PC-3 (cell line): ENCODE measurements around the gene SIRPG. TPM values are rescaled to one million over a fixed set of nuclear protein-coding genes. Genes with fewer than 3 reads are reported as not detected.
"Not testable (repeated sequence)": the region's sequence is repeated elsewhere in the genome, so short reads cannot be mapped to it uniquely, and the experiment has no call there.

Source experiments
- ATAC-seq: fragments of 200-7000 bp; cut with Tn5 transposase; 2 replicates; pipeline ENCODE4 v1.9.1; 2020; ENCODE audit warnings: mild to moderate bottlenecking, moderate library complexity
- BruUV-seq: library from RNA; stranded (reverse); fragments of 400-500 nt; replicated peaks from 2 replicates; lab custom pipeline; 2021; lab: Mats Ljungman, UMichigan
- CTCF ChIA-PET: fragments of 300-600 bp; sonication (Branson Sonifier 250); formaldehyde crosslinking; loops from one replicate; lab custom pipeline; 2022; ENCODE audit warnings: antibody characterized with exemption; lab: Charles Lee
- POLR2A ChIA-PET: fragments of 300-600 bp; sonication (Branson Sonifier 250); formaldehyde crosslinking; loops from one replicate; lab custom pipeline; 2022; ENCODE audit warnings: antibody characterized with exemption; ENCODE audit not compliant: unreplicated experiment; lab: Charles Lee
- DNase-seq: peaks from one replicate; pipeline ENCODE4 v3.0.0-alpha.2; 2015
- H2AFZ ChIP-seq: fragments of 300-600 bp; sonication (generic); 2 replicates; pipeline ENCODE4 v1.6.0; 2016; ENCODE audit warnings: antibody characterized with exemption, low read length
- H3F3A ChIP-seq: fragments of 300-600 bp; sonication (generic); one replicate; pipeline ENCODE4 v1.6.0; 2017; ENCODE audit warnings: antibody characterized with exemption, low read length, control low read depth, mild to moderate bottlenecking; ENCODE audit not compliant: unreplicated experiment
- H3K27ac ChIP-seq: fragments of 300-600 bp; sonication (generic); 2 replicates; pipeline ENCODE4 v1.5.1; 2016; ENCODE audit warnings: mild to moderate bottlenecking, low read length
- H3K27me3 ChIP-seq: fragments of 300-600 bp; sonication (generic); 2 replicates; pipeline ENCODE4 v1.6.1; 2016; ENCODE audit warnings: low read length, mixed read lengths
- H3K36me3 ChIP-seq: fragments of 300-600 bp; sonication (generic); 2 replicates; pipeline ENCODE4 v1.6.1; 2016; ENCODE audit warnings: low read depth, mixed run types, low read length, mixed read lengths
- H3K4me1 ChIP-seq: fragments of 300-600 bp; sonication (generic); 2 replicates; pipeline ENCODE4 v1.5.1; 2016; ENCODE audit warnings: low read length; ENCODE audit not compliant: insufficient read depth
- H3K4me2 ChIP-seq: fragments of 300-600 bp; sonication (generic); 2 replicates; pipeline ENCODE4 v1.6.0; 2016; ENCODE audit warnings: low read length
- H3K4me3 ChIP-seq: fragments of 300-600 bp; sonication (generic); 2 replicates; pipeline ENCODE4 v1.5.1; 2016; ENCODE audit warnings: mild to moderate bottlenecking, low read length, mixed read lengths
- H3K79me2 ChIP-seq: fragments of 300-600 bp; sonication (generic); 2 replicates; pipeline ENCODE4 v1.6.1; 2017; ENCODE audit warnings: low read length, mixed read lengths
- H3K9ac ChIP-seq: fragments of 300-600 bp; sonication (generic); 2 replicates; pipeline ENCODE4 v1.6.0; 2016; ENCODE audit warnings: mild to moderate bottlenecking, low read length
- H3K9me2 ChIP-seq: fragments of 300-600 bp; sonication (generic); replicated peaks from 2 replicates; pipeline ENCODE4 v1.6.1; 2016; ENCODE audit warnings: mixed run types, low read length, mixed read lengths
- H3K9me3 ChIP-seq: fragments of 300-600 bp; sonication (generic); 2 replicates; pipeline ENCODE4 v1.6.1; 2016; ENCODE audit warnings: low read length, mixed read lengths
- H4K20me1 ChIP-seq: fragments of 300-600 bp; sonication (generic); 2 replicates; pipeline ENCODE4 v1.6.1; 2016; ENCODE audit warnings: low read length, mixed read lengths
- EZH2 ChIP-seq: fragments of 300-600 bp; sonication (generic); IDR thresholded peaks from one replicate; pipeline ENCODE4 v1.6.1; 2017; ENCODE audit warnings: antibody characterized with exemption, mild to moderate bottlenecking, low read length; ENCODE audit not compliant: unreplicated experiment
- EZH2phosphoT487 ChIP-seq: fragments of 300-600 bp; sonication (generic); IDR thresholded peaks from 2 replicates; pipeline ENCODE4 v1.6.1; 2018; ENCODE audit warnings: mild to moderate bottlenecking, antibody characterized with exemption, low read length, borderline replicate concordance
- intact Hi-C: fragments of 100-400 bp; cut with micrococcal nuclease; formaldehyde crosslinking; loops from 2 replicates; pipeline ENCODE4 v1.9.0; 2023
- total RNA-seq: library from RNA; depleted of rRNA; stranded (reverse); fragments of >200 nt; gene quantifications from 2 replicates; pipeline ENCODE4 v1.2.3, GENCODE V29; 2014
- TF ChIP-seq, protein P1 (sequence below): fragments of 300-600 bp; sonication (generic); conservative IDR thresholded peaks from 2 replicates; pipeline ENCODE4 v1.5.1; 2017; ENCODE audit warnings: antibody characterized with exemption, low read depth, mild to moderate bottlenecking, low read length

Gene SIRPG
- total RNA-seq, 1 experiment from 2014 or later: not detected

GRCh38 chr20:1648101-1648500, 9.5 kb downstream of the SIRPG start:
- Histone ChIP-seq H3K9me2 (no peaks in the 10 kb centered on the region), H3K4me1 (0 out of 2 replicates have a peak, but pooled peaks cover 4% of the 10 kb centered on the region), H3K36me3 (no peaks in the 10 kb centered on the region), H3K27me3 (no peaks in the 10 kb centered on the region), H3K9ac (no peak overlapping the region), H3F3A (no peaks in the 10 kb centered on the region), H3K4me2 (no peak overlapping the region), H3K79me2 (no peaks in the 10 kb centered on the region), H3K9me3 (no peaks in the 10 kb centered on the region), H3K27ac (no peak overlapping the region), H3K4me3 (no peak overlapping the region), H2AFZ (no peak overlapping the region), H4K20me1 (no peaks in the 10 kb centered on the region)
- ATAC-seq: no peak
- DNase-seq: no peak
- BruUV-seq: no TSS peak
- ChIA-PET CTCF (no interaction called here), POLR2A (no interaction called here)
- TF ChIP-seq EZH2 (no peak), EZH2phosphoT487 (no peak)
- TF ChIP-seq, protein P1, sequence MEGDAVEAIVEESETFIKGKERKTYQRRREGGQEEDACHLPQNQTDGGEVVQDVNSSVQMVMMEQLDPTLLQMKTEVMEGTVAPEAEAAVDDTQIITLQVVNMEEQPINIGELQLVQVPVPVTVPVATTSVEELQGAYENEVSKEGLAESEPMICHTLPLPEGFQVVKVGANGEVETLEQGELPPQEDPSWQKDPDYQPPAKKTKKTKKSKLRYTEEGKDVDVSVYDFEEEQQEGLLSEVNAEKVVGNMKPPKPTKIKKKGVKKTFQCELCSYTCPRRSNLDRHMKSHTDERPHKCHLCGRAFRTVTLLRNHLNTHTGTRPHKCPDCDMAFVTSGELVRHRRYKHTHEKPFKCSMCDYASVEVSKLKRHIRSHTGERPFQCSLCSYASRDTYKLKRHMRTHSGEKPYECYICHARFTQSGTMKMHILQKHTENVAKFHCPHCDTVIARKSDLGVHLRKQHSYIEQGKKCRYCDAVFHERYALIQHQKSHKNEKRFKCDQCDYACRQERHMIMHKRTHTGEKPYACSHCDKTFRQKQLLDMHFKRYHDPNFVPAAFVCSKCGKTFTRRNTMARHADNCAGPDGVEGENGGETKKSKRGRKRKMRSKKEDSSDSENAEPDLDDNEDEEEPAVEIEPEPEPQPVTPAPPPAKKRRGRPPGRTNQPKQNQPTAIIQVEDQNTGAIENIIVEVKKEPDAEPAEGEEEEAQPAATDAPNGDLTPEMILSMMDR: no peak
- intact Hi-C loops: no loop called here

DNA sequence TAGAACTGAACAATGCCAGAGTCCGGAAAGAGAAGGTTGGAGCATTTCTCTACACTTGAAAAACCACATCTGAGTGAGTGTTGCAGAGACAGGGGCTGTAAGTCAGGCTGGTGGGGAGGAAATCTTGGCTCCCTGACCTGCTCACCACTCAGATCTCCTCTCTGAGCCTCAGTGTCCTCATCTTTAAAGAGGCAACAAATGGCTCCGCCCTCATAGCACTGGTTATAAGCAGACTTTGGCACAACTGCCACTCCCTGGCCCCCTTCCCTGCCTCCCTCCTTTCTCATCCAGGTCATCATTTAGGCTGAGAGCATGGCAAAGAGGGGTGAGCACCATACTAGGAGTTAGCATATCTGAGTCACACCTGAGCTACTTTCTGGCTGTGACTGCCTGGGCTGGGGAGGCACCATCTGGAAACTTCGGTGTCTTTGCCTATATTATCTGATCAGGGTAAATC, 10.6 kb downstream of the SIRPG start:
- CTCF ChIA-PET: no interaction called here
- Histone ChIP-seq H3K27ac (no peak overlapping the region), H3K4me2 (no peak overlapping the region), H3K9ac (no peak overlapping the region), H3K79me2 (no peaks in the 10 kb centered on the region), H3K4me3 (no peak overlapping the region), H4K20me1 (no peaks in the 10 kb centered on the region), H3K4me1 (0 out of 2 replicates have a peak, but pooled peaks cover 4% of the 10 kb centered on the region), H3K36me3 (no peaks in the 10 kb centered on the region), H3K27me3 (no peaks in the 10 kb centered on the region), H2AFZ (no peak overlapping the region), H3F3A (no peaks in the 10 kb centered on the region), H3K9me2 (no peaks in the 10 kb centered on the region), H3K9me3 (no peaks in the 10 kb centered on the region)
- no TSS peak for BruUV-seq
- no peak for TF ChIP-seq EZH2
- TF ChIP-seq EZH2phosphoT487: no peak
- TF ChIP-seq, protein P1: no peak
- ATAC-seq (no peak), DNase-seq (no peak)
- intact Hi-C loops: no loop called here
- POLR2A ChIA-PET: no interaction called here

- TF ChIP-seq EZH2phosphoT487: no peak
- TF ChIP-seq, protein P1: no peak
- TF ChIP-seq EZH2: no peak
- CTCF ChIA-PET: no interaction called here
Observed at GRCh38 chr20:1644101-1644962, 13.2 kb downstream of the SIRPG start.

GRCh38 chr20:1638643-1639042, 18.9 kb downstream of the SIRPG start:
- BruUV-seq, H3K36me3 ChIP-seq, H4K20me1 ChIP-seq, H3F3A ChIP-seq, H3K27me3 ChIP-seq, H3K4me1 ChIP-seq, H3K27ac ChIP-seq, CTCF ChIA-PET, intact Hi-C loops, H3K79me2 ChIP-seq, DNase-seq, H3K9ac ChIP-seq, ATAC-seq, H3K4me3 ChIP-seq, POLR2A ChIA-PET, H3K9me2 ChIP-seq, H3K4me2 ChIP-seq, H3K9me3 ChIP-seq, H2AFZ ChIP-seq: not testable (repeated sequence)

More at GRCh38 chr20:1644101-1644962, 13.2 kb downstream of the SIRPG start:
- H3K9ac ChIP-seq: no peak overlapping the region
- no peaks in the 10 kb centered on the region for H3K79me2 ChIP-seq
- intact Hi-C loops: no loop called here
- H3F3A ChIP-seq: no peaks in the 10 kb centered on the region
- no peak overlapping the region for H3K27ac ChIP-seq
- POLR2A ChIA-PET: no interaction called here
- no TSS peak for BruUV-seq
- H3K4me3 ChIP-seq: no peak overlapping the region
- no peaks in the 10 kb centered on the region for H3K36me3 ChIP-seq
- DNase-seq (no peak), ATAC-seq (no peak)
- no peak overlapping the region for H3K4me2 ChIP-seq
- H2AFZ ChIP-seq: no peak overlapping the region
- 0 out of 2 replicates have a peak, but pooled peaks cover 4% of the 10 kb centered on the region for H3K4me1 ChIP-seq
- H3K9me3 ChIP-seq: no peaks in the 10 kb centered on the region
- H3K27me3 ChIP-seq: no peaks in the 10 kb centered on the region
- H4K20me1 ChIP-seq: no peaks in the 10 kb centered on the region
- H3K9me2 ChIP-seq: no peaks in the 10 kb centered on the region
